GM12865 (cell line): Measurements from ENCODE around the gene ZC3HAV1.
"Not testable (repeated sequence)": the region's sequence is repeated elsewhere in the genome, so short reads cannot be mapped to it uniquely, and the experiment has no call there.

ENCODE experiments used
- DNase-seq: peaks from one replicate; pipeline ENCODE4 v3.0.0; 2010; ENCODE audit warnings: low read depth
- H3K4me3 ChIP-seq: 2 replicates; pipeline ENCODE4 v1.5.1; 2011; ENCODE audit warnings: mild to moderate bottlenecking, low read depth, low read length, control low read depth
- CTCF ChIP-seq: IDR thresholded peaks from 2 replicates; pipeline ENCODE4 v1.5.1; 2011; ENCODE audit warnings: low read length, control low read depth, low read depth, inconsistent platforms; ENCODE audit not compliant: insufficient read depth; ENCODE audit errors: missing control alignments

Gene ZC3HAV1

DNA sequence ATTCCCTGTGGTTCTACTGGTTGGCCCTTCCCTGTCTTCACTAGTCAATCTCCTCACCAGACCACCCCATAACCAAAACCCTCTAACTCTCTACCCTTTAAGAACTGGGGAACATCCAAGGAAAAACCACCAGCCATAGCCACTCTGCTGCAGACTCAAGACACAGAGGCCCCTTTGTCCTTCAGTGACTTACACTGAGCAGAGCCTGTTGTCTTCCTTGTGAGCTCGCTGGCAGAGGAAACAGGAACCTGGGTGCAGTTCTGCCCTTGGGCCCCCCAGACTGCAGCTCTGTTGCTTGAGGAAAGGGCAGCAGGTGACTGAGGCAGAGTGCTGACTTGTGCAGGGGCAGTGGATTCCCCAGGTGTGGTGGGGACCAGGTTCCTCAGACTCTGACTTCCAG, 30.6 kb downstream of the ZC3HAV1 start:
- TF ChIP-seq CTCF: no peak
- DNase-seq: no peak
- H3K4me3 ChIP-seq: no peak overlapping the region

DNA sequence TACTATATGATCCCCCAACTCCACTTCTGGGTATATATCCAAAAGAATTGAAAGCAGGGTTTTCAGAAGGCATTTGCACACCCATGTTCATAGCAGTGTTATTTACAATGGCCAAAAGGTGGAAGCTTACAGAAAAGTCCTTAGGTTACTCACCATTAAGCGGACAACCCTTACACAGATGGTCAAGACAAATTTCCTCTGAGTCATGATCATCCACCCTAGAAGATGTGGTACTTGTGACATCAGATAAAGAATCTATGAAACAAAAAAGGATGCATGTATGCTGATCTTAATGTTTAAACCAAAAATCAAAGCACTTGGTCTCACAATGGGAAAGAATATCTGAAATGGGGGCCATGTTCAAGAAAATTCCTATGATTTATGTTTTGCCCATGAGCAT, 31.1 kb downstream of the ZC3HAV1 start:
- DNase-seq: no peak
- no peak for TF ChIP-seq CTCF
- no peak overlapping the region for H3K4me3 ChIP-seq

DNA sequence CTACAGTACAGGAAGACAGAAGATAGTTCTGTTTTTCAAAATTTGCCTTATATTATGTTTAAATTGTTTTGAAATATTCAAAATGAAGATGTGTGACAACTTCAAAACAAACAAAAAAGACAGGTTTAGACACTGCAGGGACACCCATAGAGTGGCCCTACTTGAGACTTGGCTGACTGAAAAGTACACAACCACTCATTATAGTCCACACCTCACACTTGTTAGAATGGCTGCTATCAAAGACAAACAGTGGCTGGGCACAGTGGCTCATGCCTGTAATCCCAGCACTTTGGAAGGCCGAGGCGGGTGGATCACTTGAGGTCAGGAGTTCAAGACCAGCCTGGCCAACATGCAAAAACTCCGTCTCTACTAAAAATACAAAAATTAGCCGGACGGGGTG, 31.8 kb downstream of the ZC3HAV1 start:
- DNase-seq, H3K4me3 ChIP-seq: not testable (repeated sequence)

DNA sequence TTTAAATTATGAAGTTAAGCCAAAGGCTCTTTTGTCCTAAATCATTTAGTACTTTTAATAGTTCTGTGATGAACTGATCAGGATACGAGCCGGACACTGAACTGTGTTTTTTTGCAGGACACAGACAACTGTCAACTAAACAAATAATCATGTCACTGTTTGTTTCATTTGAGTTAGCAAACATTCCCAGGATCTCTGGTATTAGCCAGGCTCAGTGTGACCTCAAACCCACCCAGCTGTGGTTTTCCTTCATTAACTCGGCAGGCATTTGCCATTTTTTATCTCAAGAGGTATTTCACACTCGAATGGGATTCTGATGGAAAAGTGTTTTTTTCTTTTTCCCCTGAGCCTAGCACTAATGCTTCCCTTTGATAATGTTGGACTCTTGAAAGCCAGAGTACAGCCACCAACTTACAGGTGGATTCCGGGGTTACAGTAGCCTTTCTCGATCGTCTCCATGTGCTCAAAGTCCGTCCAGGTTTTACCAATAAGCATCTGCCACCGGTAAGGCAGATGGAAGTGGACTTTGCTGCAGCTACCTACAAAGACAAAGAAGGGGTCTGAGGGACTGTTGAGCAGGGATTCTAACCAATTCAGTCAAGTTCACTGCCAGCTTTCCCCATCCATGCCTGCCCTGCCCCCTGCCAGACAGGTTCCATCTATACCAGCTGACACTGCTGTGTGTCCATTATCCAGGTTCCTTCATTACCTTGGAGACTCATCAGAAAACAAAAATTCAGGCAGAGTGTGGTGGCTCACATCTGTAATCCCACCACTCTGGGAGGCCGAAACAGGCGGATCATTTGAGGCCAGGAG, 33.4 kb downstream of the ZC3HAV1 start:
- TF ChIP-seq CTCF: no peak
- no peak overlapping the region for H3K4me3 ChIP-seq
- DNase-seq: no peak

DNA sequence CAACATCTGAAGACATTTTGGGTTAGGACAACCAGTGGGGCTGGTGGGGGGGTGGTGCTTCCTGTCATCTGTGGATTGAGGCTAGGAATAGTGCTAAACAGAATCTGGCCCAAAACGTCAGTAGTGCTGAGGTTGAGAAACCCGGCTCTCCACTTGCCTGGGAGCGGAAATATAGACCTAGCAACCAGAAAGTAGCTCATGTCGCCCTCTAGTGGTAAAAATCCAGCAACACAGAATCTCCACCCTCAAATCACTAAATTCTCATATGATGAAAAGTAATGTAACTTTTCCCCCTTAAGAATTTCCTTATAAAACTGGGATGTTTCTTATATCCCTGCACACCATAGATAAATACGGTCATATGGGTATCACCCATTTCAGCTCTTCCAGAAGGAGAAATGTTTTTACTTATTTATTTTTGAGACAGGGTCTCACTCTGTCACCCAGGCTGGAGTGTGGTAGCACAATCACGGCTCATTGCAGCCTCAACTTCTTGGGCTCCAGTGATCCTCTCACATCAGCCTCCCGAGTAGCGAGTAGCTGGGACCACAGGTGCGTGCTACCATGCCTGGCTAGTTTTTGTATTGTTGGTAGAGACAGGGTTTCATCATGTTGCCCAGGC, 34.4 kb downstream of the ZC3HAV1 start:
- no peak overlapping the region for H3K4me3 ChIP-seq
- peak; percentile 83 for DNase-seq
- TF ChIP-seq CTCF: peak; percentile 67

DNA sequence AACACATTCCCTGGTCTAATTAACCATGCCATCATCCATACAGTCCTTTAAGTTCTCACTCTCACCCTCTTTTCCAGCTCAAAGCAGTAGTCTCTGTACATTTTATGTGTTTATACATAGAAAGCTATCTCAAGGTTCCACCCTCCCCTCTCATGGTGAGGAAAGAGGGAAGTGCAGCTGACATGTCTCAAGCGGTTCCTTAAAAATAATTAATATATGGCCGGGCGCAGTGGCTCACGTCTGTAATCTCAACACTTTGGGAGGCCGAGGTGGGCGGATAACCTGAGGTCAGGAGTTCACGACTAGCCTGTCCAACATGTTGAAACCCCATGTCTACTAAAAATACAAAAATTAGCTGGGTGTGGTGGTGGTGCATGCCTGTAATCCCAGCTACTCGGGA, 36.7 kb downstream of the ZC3HAV1 start:
- TF ChIP-seq CTCF: no peak
- H3K4me3 ChIP-seq: no peak overlapping the region
- no peak for DNase-seq

GRCh38 chr7:139071680-139072079, 37.8 kb downstream of the ZC3HAV1 start:
- no peak for TF ChIP-seq CTCF
- no peak for DNase-seq
- no peak overlapping the region for H3K4me3 ChIP-seq
